T47D (cell line): Measurements from ENCODE around the gene DESI1.

Source experiments
- DNase-seq, 2 experiments: peaks; one replicate each; pipeline versions ENCODE4 v3.0.0 to v3.0.0-alpha.2; 2011 to 2012; ENCODE audit warnings: low read depth in 1 of 2, low spot score in 1 of 2
- JUND ChIP-seq: IDR thresholded peaks from 2 replicates; pipeline ENCODE4 v1.6.1; 2012; ENCODE audit warnings: low read depth
- in situ Hi-C: cut with HindIII; loops from 2 replicates; pipeline ENCODE4 v1.10.0; 2016; ENCODE audit warnings: low sequenced_read_pairs, low pct_unique_long_range_greater_than_20kb

Gene DESI1

DNA sequence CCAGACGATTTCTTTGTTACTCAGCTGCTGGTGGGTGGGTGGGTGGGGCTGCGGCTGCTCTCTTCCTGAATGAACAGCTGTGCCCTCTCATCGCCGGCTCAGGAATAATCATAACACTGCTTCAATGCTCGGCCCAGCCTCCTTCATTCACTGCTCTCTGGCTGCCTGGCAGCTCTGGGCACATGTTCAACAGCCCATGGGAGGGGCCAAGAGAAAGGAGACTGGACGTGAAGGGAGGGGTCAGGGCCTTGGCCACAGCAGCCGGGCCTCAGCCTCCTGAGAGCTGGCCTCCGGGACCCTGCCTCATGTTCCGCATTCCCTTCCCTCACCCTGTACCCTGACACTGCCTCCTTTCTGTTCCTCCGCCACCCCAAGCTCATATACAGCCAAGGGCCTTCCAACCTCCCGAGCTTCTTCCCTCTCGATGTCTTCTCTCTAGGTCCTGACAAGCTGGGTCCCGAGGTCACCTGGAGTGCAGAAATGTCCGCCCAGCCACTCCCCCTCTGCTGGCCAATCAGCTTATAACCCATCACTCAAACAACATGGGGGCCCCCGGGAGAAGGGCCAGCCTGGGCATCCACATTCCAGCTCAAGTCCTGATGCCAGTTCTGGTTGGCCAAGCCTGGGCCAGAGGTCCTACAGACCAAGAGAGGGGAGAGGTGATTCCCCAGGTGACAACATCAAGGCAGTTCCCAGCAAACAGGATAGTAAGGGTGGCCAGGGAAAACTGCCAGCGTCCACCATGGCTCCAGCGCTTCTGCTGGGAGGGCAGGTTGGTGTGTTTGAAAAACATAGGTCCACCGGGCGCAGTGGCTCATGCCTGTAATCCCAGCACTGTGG, 63.2 kb downstream of the DESI1 start:
- DNase-seq: no peak
- no peak for TF ChIP-seq JUND
- in situ Hi-C loops: no loop called here

DNA sequence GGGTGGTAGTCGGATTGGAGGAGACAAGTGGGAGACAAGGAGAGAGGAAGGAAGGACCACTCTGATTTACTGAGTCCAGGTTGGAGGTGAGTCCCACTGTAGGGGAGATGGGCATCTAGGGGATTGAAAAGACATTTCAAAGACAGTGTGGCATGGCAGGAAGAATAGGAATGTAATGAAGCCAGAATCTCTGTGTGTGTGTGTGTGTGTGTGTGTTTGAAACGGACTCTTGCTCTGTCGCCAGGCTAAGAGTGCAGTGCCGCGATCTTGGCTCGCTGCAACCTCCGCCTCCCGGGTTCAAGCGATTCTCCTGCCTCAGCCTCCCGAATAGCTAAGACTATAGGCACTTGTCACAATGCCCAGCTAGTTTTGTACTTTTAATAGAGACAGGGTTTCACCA, 64.3 kb downstream of the DESI1 start:
- no peak for TF ChIP-seq JUND
- DNase-seq: no peak
- in situ Hi-C loops: no loop called here

GRCh38 chr22:41555325-41555982, 65.4 kb downstream of the DESI1 start:
- in situ Hi-C loops: no loop called here
- no peak for TF ChIP-seq JUND
- DNase-seq: no peak

GRCh38 chr22:41551877-41552582, 68.8 kb downstream of the DESI1 start:
- in situ Hi-C loops: no loop called here
- TF ChIP-seq JUND: no peak
- DNase-seq: no peak

GRCh38 chr22:41550952-41551491, 69.8 kb downstream of the DESI1 start:
- in situ Hi-C loops: no loop called here
- no peak for TF ChIP-seq JUND
- DNase-seq: no peak

DNA sequence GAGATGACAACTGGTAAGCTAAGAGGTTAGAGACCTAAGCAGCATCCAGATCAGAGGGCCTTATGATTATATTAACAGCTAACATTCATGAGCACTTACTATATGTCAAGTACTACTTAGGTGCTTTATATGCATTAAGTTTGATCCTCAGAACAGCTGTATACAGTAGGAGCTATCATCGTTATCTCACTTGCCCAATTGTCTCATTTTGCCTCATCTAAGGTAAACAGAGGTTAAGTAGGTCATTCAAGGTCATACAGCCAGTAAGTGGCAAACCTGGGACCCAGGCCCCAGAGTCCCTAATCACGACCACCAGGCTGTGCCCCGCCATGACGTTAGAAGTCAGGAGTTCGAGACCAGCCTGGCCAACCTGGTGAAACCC, 72.0 kb downstream of the DESI1 start:
- DNase-seq: no peak
- TF ChIP-seq JUND: no peak
- in situ Hi-C loops: no loop called here
